ENCODE measurements around the gene RANBP3. TPM values are rescaled to one million over a fixed set of nuclear protein-coding genes. Genes with fewer than 3 reads are reported as not detected.

RANBP3 gene
- total and polyA plus RNA-seq, 2 experiments from 2014 or later: 40.2 to 98.3 TPM

DNA sequence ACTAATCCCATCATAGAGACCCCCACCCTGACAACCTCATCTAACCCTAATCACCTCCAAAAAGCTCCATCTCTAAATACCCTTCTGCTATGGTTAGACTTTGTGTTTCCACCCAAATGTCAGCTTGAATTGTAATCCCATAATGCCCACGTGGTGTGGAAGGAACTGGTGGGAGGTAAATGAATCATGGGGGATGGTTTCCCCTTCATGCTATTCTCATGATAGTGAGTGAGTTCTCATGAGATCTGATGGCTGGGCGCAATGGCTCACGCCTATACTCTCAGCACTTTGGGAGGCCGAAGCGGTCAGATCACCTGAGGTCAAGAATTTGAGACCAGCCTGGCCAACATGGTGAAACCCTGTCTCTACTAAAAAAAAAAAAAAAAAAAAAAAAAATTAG lies 70.7 kb downstream of the RANBP3 start:
- Mint-ChIP-seq H3K4me3 (no peak overlapping the region), H3K27me3 (ENCODE audit: insufficient read depth, low read depth, poor library complexity) (peaks cover 16% of the 10 kb centered on the region), H3K36me3 (ENCODE audit: low read depth) (peaks cover 5% of the 10 kb centered on the region), H3K4me1 (0 out of 3 replicates have a peak, but pooled peaks cover 3% of the 10 kb centered on the region), H3K9me3 (no peaks in the 10 kb centered on the region), H3K27ac (no peak overlapping the region)
- DNase-seq (ENCODE audit: low spot score) (no peak), ATAC-seq (no peak)
- Histone ChIP-seq H3K36me3 (ENCODE audit: insufficient read depth) (no peaks in the 10 kb centered on the region), H3K4me2 (no peak overlapping the region), H3F3A (replicated peaks; ENCODE audit: low read depth) (no peaks in the 10 kb centered on the region), H3K4me1 (ENCODE audit: insufficient read depth) (no peaks in the 10 kb centered on the region), H2AFZ (no peak overlapping the region), H3K27me3 (ENCODE audit: insufficient read depth) (no peaks in the 10 kb centered on the region), H3K9me2 (ENCODE audit: insufficient read depth) (no peaks in the 10 kb centered on the region), H3K27ac (ENCODE audit: low read depth) (no peak overlapping the region), H4K20me1 (replicated peaks; ENCODE audit: insufficient read depth) (peaks cover 5% of the 10 kb centered on the region), H3K79me2 (replicated peaks; ENCODE audit: insufficient read depth) (peaks cover 12% of the 10 kb centered on the region), H3K4me3 (no peak overlapping the region)
- no peak for TF ChIP-seq EZH2 (IDR thresholded peaks at IDR 0.05; ENCODE audit: low read depth, unreplicated experiment)
- TF ChIP-seq JUNB (IDR thresholded peaks at IDR 0.05; ENCODE audit: unreplicated experiment): no peak
- TF ChIP-seq POLR2AphosphoS5 (IDR thresholded peaks at IDR 0.05; ENCODE audit: low read depth): no peak
- TF ChIP-seq, protein P1, sequence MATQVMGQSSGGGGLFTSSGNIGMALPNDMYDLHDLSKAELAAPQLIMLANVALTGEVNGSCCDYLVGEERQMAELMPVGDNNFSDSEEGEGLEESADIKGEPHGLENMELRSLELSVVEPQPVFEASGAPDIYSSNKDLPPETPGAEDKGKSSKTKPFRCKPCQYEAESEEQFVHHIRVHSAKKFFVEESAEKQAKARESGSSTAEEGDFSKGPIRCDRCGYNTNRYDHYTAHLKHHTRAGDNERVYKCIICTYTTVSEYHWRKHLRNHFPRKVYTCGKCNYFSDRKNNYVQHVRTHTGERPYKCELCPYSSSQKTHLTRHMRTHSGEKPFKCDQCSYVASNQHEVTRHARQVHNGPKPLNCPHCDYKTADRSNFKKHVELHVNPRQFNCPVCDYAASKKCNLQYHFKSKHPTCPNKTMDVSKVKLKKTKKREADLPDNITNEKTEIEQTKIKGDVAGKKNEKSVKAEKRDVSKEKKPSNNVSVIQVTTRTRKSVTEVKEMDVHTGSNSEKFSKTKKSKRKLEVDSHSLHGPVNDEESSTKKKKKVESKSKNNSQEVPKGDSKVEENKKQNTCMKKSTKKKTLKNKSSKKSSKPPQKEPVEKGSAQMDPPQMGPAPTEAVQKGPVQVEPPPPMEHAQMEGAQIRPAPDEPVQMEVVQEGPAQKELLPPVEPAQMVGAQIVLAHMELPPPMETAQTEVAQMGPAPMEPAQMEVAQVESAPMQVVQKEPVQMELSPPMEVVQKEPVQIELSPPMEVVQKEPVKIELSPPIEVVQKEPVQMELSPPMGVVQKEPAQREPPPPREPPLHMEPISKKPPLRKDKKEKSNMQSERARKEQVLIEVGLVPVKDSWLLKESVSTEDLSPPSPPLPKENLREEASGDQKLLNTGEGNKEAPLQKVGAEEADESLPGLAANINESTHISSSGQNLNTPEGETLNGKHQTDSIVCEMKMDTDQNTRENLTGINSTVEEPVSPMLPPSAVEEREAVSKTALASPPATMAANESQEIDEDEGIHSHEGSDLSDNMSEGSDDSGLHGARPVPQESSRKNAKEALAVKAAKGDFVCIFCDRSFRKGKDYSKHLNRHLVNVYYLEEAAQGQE (IDR thresholded peaks at IDR 0.05; ENCODE audit: unreplicated experiment): no peak
- TF ChIP-seq, protein P2, sequence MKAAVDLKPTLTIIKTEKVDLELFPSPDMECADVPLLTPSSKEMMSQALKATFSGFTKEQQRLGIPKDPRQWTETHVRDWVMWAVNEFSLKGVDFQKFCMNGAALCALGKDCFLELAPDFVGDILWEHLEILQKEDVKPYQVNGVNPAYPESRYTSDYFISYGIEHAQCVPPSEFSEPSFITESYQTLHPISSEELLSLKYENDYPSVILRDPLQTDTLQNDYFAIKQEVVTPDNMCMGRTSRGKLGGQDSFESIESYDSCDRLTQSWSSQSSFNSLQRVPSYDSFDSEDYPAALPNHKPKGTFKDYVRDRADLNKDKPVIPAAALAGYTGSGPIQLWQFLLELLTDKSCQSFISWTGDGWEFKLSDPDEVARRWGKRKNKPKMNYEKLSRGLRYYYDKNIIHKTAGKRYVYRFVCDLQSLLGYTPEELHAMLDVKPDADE (IDR thresholded peaks at IDR 0.05): no peak
- TF ChIP-seq, protein P3, sequence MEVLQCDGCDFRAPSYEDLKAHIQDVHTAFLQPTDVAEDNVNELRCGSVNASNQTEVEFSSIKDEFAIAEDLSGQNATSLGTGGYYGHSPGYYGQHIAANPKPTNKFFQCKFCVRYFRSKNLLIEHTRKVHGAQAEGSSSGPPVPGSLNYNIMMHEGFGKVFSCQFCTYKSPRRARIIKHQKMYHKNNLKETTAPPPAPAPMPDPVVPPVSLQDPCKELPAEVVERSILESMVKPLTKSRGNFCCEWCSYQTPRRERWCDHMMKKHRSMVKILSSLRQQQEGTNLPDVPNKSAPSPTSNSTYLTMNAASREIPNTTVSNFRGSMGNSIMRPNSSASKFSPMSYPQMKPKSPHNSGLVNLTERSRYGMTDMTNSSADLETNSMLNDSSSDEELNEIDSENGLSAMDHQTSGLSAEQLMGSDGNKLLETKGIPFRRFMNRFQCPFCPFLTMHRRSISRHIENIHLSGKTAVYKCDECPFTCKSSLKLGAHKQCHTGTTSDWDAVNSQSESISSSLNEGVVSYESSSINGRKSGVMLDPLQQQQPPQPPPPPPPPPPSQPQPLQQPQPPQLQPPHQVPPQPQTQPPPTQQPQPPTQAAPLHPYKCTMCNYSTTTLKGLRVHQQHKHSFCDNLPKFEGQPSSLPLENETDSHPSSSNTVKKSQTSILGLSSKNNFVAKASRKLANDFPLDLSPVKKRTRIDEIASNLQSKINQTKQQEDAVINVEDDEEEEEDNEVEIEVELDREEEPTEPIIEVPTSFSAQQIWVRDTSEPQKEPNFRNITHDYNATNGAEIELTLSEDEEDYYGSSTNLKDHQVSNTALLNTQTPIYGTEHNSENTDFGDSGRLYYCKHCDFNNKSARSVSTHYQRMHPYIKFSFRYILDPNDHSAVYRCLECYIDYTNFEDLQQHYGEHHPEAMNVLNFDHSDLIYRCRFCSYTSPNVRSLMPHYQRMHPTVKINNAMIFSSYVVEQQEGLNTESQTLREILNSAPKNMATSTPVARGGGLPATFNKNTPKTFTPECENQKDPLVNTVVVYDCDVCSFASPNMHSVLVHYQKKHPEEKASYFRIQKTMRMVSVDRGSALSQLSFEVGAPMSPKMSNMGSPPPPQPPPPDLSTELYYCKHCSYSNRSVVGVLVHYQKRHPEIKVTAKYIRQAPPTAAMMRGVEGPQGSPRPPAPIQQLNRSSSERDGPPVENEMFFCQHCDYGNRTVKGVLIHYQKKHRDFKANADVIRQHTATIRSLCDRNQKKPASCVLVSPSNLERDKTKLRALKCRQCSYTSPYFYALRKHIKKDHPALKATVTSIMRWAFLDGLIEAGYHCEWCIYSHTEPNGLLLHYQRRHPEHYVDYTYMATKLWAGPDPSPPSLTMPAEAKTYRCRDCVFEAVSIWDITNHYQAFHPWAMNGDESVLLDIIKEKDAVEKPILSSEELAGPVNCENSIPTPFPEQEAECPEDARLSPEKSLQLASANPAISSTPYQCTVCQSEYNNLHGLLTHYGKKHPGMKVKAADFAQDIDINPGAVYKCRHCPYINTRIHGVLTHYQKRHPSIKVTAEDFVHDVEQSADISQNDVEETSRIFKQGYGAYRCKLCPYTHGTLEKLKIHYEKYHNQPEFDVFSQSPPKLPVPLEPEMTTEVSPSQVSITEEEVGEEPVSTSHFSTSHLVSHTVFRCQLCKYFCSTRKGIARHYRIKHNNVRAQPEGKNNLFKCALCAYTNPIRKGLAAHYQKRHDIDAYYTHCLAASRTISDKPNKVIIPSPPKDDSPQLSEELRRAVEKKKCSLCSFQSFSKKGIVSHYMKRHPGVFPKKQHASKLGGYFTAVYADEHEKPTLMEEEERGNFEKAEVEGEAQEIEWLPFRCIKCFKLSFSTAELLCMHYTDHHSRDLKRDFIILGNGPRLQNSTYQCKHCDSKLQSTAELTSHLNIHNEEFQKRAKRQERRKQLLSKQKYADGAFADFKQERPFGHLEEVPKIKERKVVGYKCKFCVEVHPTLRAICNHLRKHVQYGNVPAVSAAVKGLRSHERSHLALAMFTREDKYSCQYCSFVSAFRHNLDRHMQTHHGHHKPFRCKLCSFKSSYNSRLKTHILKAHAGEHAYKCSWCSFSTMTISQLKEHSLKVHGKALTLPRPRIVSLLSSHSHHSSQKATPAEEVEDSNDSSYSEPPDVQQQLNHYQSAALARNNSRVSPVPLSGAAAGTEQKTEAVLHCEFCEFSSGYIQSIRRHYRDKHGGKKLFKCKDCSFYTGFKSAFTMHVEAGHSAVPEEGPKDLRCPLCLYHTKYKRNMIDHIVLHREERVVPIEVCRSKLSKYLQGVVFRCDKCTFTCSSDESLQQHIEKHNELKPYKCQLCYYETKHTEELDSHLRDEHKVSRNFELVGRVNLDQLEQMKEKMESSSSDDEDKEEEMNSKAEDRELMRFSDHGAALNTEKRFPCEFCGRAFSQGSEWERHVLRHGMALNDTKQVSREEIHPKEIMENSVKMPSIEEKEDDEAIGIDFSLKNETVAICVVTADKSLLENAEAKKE (CRISPR knock-in tag; IDR thresholded peaks at IDR 0.05): no peak
- no peak for TF ChIP-seq STAT1 (IDR thresholded peaks at IDR 0.05; ENCODE audit: unreplicated experiment)
- TF ChIP-seq, protein P4, sequence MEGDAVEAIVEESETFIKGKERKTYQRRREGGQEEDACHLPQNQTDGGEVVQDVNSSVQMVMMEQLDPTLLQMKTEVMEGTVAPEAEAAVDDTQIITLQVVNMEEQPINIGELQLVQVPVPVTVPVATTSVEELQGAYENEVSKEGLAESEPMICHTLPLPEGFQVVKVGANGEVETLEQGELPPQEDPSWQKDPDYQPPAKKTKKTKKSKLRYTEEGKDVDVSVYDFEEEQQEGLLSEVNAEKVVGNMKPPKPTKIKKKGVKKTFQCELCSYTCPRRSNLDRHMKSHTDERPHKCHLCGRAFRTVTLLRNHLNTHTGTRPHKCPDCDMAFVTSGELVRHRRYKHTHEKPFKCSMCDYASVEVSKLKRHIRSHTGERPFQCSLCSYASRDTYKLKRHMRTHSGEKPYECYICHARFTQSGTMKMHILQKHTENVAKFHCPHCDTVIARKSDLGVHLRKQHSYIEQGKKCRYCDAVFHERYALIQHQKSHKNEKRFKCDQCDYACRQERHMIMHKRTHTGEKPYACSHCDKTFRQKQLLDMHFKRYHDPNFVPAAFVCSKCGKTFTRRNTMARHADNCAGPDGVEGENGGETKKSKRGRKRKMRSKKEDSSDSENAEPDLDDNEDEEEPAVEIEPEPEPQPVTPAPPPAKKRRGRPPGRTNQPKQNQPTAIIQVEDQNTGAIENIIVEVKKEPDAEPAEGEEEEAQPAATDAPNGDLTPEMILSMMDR (conservative IDR thresholded peaks at IDR 0.05; ENCODE audit: low read depth in 2 of 2): no peak
- no peak for TF ChIP-seq CREB1 (CRISPR knock-in tag; IDR thresholded peaks at IDR 0.05; ENCODE audit: low read depth)
